ENCODE data around the gene ATXN1.

GRCh38 chr6:16545382-16545781 is 215.9 kb downstream of the ATXN1 start:
- TF ChIP-seq CTCF (IDR thresholded peaks at IDR 0.05) (no peak), POLR2A (IDR thresholded peaks at IDR 0.05) (no peak)
